ENCODE results near the gene EML4.

- TF ChIP-seq CTCF (IDR thresholded peaks at IDR 0.05; ENCODE audit: borderline replicate concordance, extremely low read depth, low read length, poor library complexity, severe bottlenecking) = no peak
- TF ChIP-seq EZH2 (IDR thresholded peaks at IDR 0.05; ENCODE audit: borderline replicate concordance, low read depth, low read length, severe bottlenecking) = no peak
Observed at GRCh38 chr2:42193722-42194187, 24.6 kb downstream of the EML4 start.
